Measurements from ENCODE around the gene FMN2. TPM values are rescaled to one million over a fixed set of nuclear protein-coding genes. Genes with fewer than 3 reads are reported as not detected.
A peak's percentile ranks its signal among the peaks of the same experiment; 100 is the strongest.

FMN2 gene
- total RNA-seq, 1 donor from 2014 or later: 13.2 TPM

GRCh38 chr1:240343966-240344365, 252.3 kb downstream of the FMN2 start:
- TF ChIP-seq CTCF (conservative IDR thresholded peaks at IDR 0.05): no peak
- no peak overlapping the region for H3K4me3 Mint-ChIP-seq
- H3K27me3 Mint-ChIP-seq (ENCODE audit: low read depth): no peaks in the 10 kb centered on the region
- DNase-seq (ENCODE audit: low read depth, low spot score): no peak
- peaks cover 8% of the 10 kb centered on the region for H3K36me3 Mint-ChIP-seq (ENCODE audit: low read depth)
- no peaks in the 10 kb centered on the region for H3K4me1 Mint-ChIP-seq
- peaks cover 2% of the 10 kb centered on the region for H3K9me3 Mint-ChIP-seq
- no peak overlapping the region for H3K27ac Mint-ChIP-seq (ENCODE audit: unreplicated experiment)

- TF ChIP-seq CTCF (conservative IDR thresholded peaks at IDR 0.05): no peak
- Mint-ChIP-seq H3K9me3 (peaks cover 2% of the 10 kb centered on the region), H3K4me3 (no peak overlapping the region), H3K27ac (ENCODE audit: unreplicated experiment) (no peak overlapping the region), H3K4me1 (no peaks in the 10 kb centered on the region), H3K36me3 (ENCODE audit: low read depth) (peaks cover 7% of the 10 kb centered on the region), H3K27me3 (ENCODE audit: low read depth) (no peaks in the 10 kb centered on the region)
- no peak for DNase-seq (ENCODE audit: low read depth, low spot score)
Measured at GRCh38 chr1:240344918-240345317, 253.2 kb downstream of the FMN2 start.

GRCh38 chr1:240349695-240350094, 258.0 kb downstream of the FMN2 start:
- no peak overlapping the region for H3K4me3 Mint-ChIP-seq
- peaks cover 2% of the 10 kb centered on the region for H3K9me3 Mint-ChIP-seq
- TF ChIP-seq CTCF (conservative IDR thresholded peaks at IDR 0.05): no peak
- H3K36me3 Mint-ChIP-seq (ENCODE audit: low read depth): peaks cover 7% of the 10 kb centered on the region
- peaks cover 5% of the 10 kb centered on the region for H3K4me1 Mint-ChIP-seq
- H3K27me3 Mint-ChIP-seq (ENCODE audit: low read depth): no peaks in the 10 kb centered on the region
- DNase-seq (ENCODE audit: low read depth, low spot score): no peak
- H3K27ac Mint-ChIP-seq (ENCODE audit: unreplicated experiment): no peak overlapping the region

- Mint-ChIP-seq H3K27me3 (ENCODE audit: low read depth) (no peaks in the 10 kb centered on the region), H3K9me3 (peaks cover 2% of the 10 kb centered on the region), H3K36me3 (ENCODE audit: low read depth) (peaks cover 7% of the 10 kb centered on the region), H3K4me3 (no peak overlapping the region), H3K27ac (ENCODE audit: unreplicated experiment) (peak overlapping the region; percentile 2), H3K4me1 (peaks cover 5% of the 10 kb centered on the region)
- DNase-seq (ENCODE audit: low read depth, low spot score): no peak
- no peak for TF ChIP-seq CTCF (conservative IDR thresholded peaks at IDR 0.05)
Measured at GRCh38 chr1:240350910-240351331, 259.2 kb downstream of the FMN2 start.

GRCh38 chr1:240351690-240352089, 260.0 kb downstream of the FMN2 start:
- H3K4me3 Mint-ChIP-seq: no peak overlapping the region
- peaks cover 5% of the 10 kb centered on the region for H3K4me1 Mint-ChIP-seq
- peaks cover 7% of the 10 kb centered on the region for H3K36me3 Mint-ChIP-seq (ENCODE audit: low read depth)
- H3K27ac Mint-ChIP-seq (ENCODE audit: unreplicated experiment): no peak overlapping the region
- DNase-seq (ENCODE audit: low read depth, low spot score): no peak
- no peak for TF ChIP-seq CTCF (conservative IDR thresholded peaks at IDR 0.05)
- H3K27me3 Mint-ChIP-seq (ENCODE audit: low read depth): no peaks in the 10 kb centered on the region
- H3K9me3 Mint-ChIP-seq: peaks cover 2% of the 10 kb centered on the region

GRCh38 chr1:240352769-240353168, 261.1 kb downstream of the FMN2 start:
- Mint-ChIP-seq H3K4me3 (no peak overlapping the region), H3K36me3 (ENCODE audit: low read depth) (peaks cover 3% of the 10 kb centered on the region), H3K27ac (ENCODE audit: unreplicated experiment) (no peak overlapping the region), H3K27me3 (ENCODE audit: low read depth) (no peaks in the 10 kb centered on the region), H3K4me1 (peaks cover 5% of the 10 kb centered on the region), H3K9me3 (no peaks in the 10 kb centered on the region)
- no peak for TF ChIP-seq CTCF (conservative IDR thresholded peaks at IDR 0.05)
- DNase-seq (ENCODE audit: low read depth, low spot score): no peak
